NCI-H2196 (cell line): ENCODE measurements around the gene BMP7.
"Not testable (repeated sequence)": the region's sequence is repeated elsewhere in the genome, so short reads cannot be mapped to it uniquely, and the experiment has no call there.

Source experiments
- DNase-seq: peaks from one replicate; lab custom pipeline; 2025; ENCODE audit not compliant: unreplicated experiment; lab: John Stamatoyannopoulos, UW

Gene BMP7

GRCh38 chr20:57195023-57195422 is 71.4 kb downstream of the BMP7 start:
- no peak for DNase-seq

GRCh38 chr20:57194154-57194553 is 72.3 kb downstream of the BMP7 start:
- DNase-seq, result no peak

GRCh38 chr20:57193094-57193493 is 73.3 kb downstream of the BMP7 start:
- no peak for DNase-seq

- no peak for DNase-seq
Measured at GRCh38 chr20:57192311-57192710, 74.1 kb downstream of the BMP7 start.

GRCh38 chr20:57191265-57191638 is 75.2 kb downstream of the BMP7 start:
- not testable (repeated sequence) for DNase-seq

- no peak for DNase-seq
Measured at GRCh38 chr20:57190536-57191264, 75.7 kb downstream of the BMP7 start.

- DNase-seq, result no peak
Measured at GRCh38 chr20:57189713-57190112, 76.7 kb downstream of the BMP7 start.

GRCh38 chr20:57188576-57189079 is 77.8 kb downstream of the BMP7 start:
- DNase-seq, result no peak

- DNase-seq, result no peak
Measured at GRCh38 chr20:57188056-57188455, 78.4 kb downstream of the BMP7 start.

- no peak for DNase-seq
Measured at GRCh38 chr20:57187068-57187634, 79.3 kb downstream of the BMP7 start.

- no peak for DNase-seq
Measured at GRCh38 chr20:57186192-57186591, 80.2 kb downstream of the BMP7 start.

GRCh38 chr20:57185188-57185743 is 81.2 kb downstream of the BMP7 start:
- DNase-seq, result no peak

GRCh38 chr20:57183457-57184009 is 82.9 kb downstream of the BMP7 start:
- no peak for DNase-seq

- no peak for DNase-seq
Measured at GRCh38 chr20:57181639-57182038, 84.8 kb downstream of the BMP7 start.

- no peak for DNase-seq
Measured at GRCh38 chr20:57180954-57181353, 85.5 kb downstream of the BMP7 start.

- DNase-seq, result no peak
Measured at GRCh38 chr20:57180387-57180786, 86.1 kb downstream of the BMP7 start.

GRCh38 chr20:57179265-57179664 is 87.2 kb downstream of the BMP7 start:
- no peak for DNase-seq

- DNase-seq, result no peak
Measured at GRCh38 chr20:57178582-57179111, 87.8 kb downstream of the BMP7 start.

- no peak for DNase-seq
Measured at GRCh38 chr20:57177636-57178280, 88.7 kb downstream of the BMP7 start.

- no peak for DNase-seq
Measured at GRCh38 chr20:57176842-57177241, 89.6 kb downstream of the BMP7 start.

- no peak for DNase-seq
Measured at GRCh38 chr20:57175397-57176010, 90.9 kb downstream of the BMP7 start.
